Sciatic nerve (tissue), 2 donors: ENCODE measurements around the gene HVCN1. TPM values are rescaled to one million over a fixed set of nuclear protein-coding genes. Genes with fewer than 3 reads are reported as not detected.
"Not testable (repeated sequence)": the region's sequence is repeated elsewhere in the genome, so short reads cannot be mapped to it uniquely, and the experiment has no call there.

Experiments
- ATAC-seq: fragments of 200-7000 bp; cut with Tn5 transposase; one replicate; pipeline ENCODE4 v1.9.1; 2020; ENCODE audit warnings: mild to moderate bottlenecking, moderate library complexity
- DNase-seq: peaks from one replicate; pipeline ENCODE4 v3.0.0-alpha.2; 2020; ENCODE audit warnings: low spot score
- intact Hi-C: fragments of 100-400 bp; cut with DNase I; formaldehyde crosslinking; loops from one replicate; pipeline ENCODE4 v1.14.2; 2022
- total RNA-seq: library from RNA; stranded (reverse); fragmentation: NEBNext Ultra II Directional; extraction: Animal tissue kit (Norgen Biotek cat#: 25700); gene quantifications from one replicate; pipeline ENCODE4 v1.2.1, GENCODE V29; 2021
- donor health status: DM: no; HTN: no; CAD: no.
- donor health status: DM: no; HTN: no; CAD: no.

HVCN1 gene, protein sequence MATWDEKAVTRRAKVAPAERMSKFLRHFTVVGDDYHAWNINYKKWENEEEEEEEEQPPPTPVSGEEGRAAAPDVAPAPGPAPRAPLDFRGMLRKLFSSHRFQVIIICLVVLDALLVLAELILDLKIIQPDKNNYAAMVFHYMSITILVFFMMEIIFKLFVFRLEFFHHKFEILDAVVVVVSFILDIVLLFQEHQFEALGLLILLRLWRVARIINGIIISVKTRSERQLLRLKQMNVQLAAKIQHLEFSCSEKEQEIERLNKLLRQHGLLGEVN
- 7.5 TPM for total RNA-seq

DNA sequence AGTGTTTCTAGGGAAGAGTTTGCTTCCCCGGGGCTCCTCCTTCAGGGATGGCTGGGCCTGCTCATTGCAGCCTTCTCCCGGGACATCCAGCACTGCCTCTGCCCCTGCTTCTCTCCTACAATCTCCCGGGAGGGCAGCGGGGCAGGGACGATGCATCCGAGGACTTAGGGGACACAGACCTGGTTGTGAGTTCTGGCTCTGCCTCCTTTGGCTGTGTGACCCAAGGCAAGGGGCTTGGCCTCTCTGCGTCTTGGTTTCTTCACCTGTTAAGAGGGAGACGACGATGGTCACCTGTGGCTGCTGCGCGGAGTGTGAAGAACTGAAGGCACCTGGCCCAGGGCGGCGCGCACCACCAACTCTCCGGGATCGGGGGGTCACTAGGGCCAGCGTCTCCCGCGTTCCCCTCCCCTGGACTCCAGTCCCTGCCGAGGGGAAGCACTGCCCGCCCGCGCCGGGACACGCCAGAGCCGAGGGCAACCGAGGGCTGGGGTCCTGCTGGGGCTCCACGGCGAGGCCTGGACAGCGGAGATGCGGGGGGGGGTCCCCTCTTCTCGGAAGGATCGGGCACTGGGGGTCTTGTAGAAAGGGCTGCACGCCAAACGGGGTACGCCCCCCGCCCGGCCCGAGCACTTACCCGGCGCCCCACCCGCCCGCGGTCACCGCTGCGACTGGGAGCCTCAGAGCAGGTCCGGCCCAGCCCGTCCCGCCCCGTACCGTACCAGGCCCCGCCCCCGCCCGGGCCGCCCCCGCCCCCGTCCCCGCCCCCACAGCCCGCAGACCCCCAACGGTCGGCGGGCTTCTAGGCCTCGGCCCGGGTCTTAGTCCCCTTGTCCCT lies at the start of gene HVCN1:
HVCN1 (minus strand) TSS at position 670 of the 835 bp plus-strand sequence. CDS start 5,870 bp downstream, outside the sequence.
- intact Hi-C loops = no loop called here
- DNase-seq (peak; percentile 80), ATAC-seq (peak; percentile 89)

DNA sequence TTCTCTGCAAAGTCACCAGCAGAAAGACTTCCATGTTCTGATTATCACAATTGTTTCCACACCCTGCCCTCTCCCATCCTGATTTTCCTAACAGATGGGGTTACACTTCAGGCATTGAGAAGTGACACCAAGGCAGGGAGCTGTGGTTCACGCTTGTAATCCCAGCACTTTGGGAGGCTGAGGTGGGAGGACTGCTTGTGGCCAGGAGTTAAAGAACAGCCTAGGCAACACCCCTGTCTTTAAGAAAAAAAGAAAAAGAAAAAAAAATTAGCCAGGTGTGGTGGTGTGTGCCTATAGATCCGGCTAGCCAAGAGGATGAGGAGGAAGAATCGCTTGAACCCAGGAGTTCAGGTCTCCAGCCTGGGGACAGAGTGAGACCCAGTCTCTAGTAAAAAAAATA lies 48.6 kb upstream of the HVCN1 start:
- DNase-seq (no peak), ATAC-seq (no peak)
- intact Hi-C loops = no loop called here

DNA sequence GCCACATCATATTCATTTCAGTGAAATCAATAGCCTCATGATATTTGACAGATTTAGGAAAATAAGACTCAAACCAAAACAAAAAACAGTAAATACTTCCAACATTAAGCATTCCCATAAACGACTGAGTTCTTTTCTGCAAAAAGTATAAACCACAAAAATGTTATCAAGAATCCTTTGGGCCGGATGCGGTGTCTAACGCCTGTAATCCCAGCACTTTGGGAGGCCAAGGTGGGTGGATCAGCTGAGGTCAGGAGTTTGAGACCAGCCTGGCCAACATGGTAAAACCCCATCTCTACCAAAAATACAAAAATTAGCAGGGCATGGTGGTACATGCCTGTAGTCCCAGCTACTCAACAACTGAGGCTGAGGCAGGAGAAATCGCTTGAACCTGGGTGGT lies 48.1 kb upstream of the HVCN1 start:
- DNase-seq, ATAC-seq, intact Hi-C loops: not testable (repeated sequence)

DNA sequence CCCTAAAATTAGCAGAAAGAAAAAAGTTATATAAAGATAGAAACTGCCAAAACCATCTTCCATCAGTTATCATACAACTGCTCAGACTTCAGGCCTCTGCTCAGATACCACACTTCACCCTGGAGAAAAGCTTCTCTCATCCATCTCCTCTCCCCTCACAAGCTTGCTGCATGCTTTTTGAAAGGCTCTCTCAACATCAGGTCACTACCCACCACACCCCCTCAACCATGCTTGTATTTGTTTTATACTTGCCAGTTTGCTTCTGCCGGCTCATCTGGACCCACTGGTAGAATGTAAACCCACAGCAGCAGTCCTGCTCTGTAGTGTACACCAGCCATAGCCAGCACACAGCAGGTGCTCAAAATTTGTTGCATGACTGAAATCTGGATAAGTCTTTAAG lies 45.0 kb upstream of the HVCN1 start:
- intact Hi-C loops = no loop called here
- ATAC-seq (no peak), DNase-seq (no peak)

DNA sequence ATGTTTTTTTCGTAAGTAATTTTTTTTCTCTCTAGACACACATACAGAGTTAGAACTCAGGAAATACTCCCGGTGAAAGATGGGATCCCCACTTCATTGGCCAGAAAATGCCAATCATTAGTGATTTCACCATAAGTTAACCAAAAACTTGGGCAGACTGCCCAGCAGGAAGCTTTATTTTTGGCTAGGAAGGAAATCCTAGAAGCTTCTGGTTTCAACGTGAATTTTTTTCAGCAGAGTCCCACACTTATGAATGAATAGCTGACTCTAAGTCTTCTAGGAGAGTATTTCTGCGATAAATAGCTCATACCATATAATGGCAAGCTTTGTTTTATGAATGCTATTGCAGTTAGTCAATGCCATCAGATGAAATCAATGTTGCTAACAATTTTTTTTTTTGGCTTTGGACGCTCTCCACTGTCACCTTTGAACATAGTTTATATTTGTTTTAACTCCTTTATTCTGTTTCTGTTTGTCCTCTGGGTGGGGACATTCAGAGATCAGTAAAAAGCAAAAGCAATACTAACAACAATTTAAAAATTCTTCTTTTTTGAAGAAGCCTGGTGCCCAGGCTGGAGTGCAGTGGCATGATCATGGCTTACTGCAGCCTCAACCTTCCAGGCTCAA lies 44.3 kb upstream of the HVCN1 start:
- ATAC-seq (peak; percentile 44), DNase-seq (no peak)
- intact Hi-C loops = no loop called here

DNA sequence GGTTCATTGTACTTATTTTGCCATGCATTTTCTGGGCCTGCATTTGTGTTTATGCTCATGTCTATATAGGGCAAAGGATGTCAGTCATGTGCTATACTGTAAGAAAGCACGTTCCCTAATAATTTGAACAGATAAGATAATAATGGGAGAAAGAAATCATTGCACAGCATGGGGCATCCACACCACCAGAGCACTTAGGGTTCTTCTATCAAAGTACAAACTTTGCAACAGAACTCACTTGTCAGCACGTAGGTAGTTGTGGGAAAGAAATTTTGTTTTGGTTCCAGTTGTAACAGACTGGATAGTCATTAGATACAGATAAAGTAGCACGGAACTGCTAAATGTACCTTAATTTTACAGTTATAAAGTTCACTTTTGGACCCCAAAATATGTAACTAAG lies 43.7 kb upstream of the HVCN1 start:
- ATAC-seq = no peak
- intact Hi-C loops = no loop called here
- no peak for DNase-seq

DNA sequence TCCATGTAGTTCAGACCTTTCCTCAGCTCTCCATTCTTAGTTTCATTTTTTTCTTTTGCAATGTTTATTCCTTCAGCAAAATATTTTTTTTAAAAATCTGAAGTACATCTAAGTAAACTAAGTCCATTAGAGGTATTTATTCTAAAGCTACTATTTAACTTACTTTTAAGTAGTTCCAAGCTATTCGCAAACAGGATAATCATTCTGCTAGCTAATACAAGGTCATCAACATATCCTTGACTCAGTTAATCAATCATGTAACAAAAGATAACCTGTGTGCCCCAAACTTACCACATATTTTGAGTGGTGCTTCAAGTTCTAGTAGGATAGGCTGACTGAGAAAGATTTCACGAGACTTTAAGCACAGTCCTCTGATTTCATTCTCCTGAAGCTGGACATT lies 42.6 kb upstream of the HVCN1 start:
- no peak for DNase-seq
- no peak for ATAC-seq
- intact Hi-C loops = no loop called here

DNA sequence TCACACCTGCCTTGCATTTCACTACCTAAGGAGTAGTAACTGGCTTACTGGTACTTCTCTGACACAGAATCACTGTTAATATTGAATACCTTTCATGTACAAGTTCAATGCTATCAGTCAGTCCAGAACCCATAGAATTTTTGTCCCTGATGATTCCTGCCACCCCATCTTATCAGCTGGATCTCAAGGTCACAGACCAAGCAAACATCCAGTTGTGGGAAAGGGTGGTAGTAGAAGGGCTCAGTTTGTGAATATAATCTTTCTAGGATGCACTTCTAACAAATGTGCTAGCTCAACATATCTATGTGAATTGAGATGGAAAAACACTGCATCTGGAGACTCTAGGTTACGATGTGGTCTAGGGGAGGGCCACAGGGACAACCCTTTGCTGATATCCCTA lies 39.7 kb upstream of the HVCN1 start:
- ATAC-seq = no peak
- DNase-seq = no peak
- intact Hi-C loops = no loop called here

DNA sequence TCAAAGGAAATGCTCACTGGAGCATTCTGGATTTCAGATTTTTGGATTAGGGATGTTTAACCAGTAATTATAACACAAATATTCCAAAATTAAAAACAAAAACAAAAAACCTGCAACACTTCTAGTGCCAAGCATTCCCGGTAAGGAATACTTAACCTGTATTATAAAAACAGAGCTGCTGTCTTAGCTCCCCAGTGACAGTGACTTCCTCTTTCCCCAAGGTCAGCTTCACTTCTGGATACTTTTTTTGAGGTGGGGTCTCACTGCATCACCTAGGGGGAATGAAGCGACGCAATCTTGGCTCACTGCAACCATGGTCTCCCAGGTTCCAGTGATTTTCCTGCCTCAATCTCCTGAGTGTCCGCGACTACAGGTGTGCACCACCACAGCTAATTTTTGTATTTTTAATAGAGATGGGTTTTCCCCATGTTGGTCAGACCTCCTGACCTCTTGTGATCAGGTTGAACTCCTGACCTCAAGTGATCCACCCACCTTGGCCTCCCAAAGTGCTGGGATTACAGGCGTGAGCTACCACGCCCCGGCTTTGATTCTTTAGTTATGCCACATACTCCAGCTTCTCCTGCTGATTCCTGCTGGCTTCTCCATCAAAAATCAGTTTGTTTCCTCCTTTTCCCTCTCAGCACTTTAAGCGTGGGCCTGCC lies 37.9 kb upstream of the HVCN1 start:
- ATAC-seq (no peak), DNase-seq (no peak)
- intact Hi-C loops = no loop called here

DNA sequence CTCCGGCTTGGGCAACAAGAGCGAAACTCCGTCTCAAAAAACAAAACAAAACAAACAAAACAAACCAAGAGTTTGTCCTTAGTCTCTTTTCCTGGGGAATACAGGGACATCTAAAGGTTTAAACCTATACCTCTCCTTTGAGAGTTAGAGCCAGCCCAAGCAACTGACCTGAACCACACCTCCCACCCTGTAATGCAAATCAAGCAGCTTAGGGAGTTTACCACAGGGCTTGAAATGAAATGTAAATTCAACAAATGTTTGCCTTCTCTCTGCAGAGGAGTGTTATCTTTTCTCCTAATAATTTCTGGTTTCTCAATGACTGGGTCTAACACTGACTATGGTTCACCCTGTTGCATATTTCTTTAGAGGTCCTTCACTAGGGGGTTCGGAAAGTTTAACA lies 37.1 kb upstream of the HVCN1 start:
- intact Hi-C loops = no loop called here
- ATAC-seq (no peak), DNase-seq (no peak)

DNA sequence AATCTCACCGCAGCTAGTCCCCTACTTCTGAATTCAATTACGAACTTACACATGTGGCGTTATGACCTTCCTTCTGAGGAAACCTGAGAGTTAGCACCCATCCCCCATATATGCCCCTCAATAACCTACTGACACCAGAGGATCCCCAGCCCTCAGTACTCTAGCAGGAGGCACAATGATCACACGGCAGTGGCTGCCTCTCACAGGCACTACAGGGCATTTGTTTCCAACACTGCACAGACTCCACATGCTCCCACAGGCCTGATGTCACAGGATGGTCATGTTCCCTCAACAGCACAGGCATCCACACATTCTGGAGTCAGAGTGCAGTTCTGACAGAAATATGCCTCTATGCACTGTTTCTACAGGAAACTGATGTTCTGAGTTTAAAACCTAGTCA lies 36.4 kb upstream of the HVCN1 start:
- DNase-seq = no peak
- intact Hi-C loops = no loop called here
- no peak for ATAC-seq

DNA sequence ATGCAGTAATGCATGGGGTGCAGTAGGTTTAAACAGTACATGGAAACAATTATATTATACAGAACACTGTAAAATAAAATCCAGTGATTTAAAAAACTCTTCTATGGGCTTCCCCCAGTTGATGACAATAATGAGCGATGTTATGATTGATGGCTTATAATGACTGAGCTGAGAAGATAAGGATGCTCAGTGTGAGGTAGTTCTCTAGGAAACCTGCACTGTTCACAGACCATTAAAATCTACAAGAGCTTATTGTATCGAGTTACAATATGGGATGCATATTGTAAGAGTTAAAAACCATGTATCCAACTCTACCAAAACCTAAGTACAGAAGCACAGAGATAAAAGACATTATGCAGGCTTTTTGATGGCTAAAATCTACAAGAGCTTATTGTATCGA lies 34.0 kb upstream of the HVCN1 start:
- ATAC-seq, intact Hi-C loops, DNase-seq: not testable (repeated sequence)

DNA sequence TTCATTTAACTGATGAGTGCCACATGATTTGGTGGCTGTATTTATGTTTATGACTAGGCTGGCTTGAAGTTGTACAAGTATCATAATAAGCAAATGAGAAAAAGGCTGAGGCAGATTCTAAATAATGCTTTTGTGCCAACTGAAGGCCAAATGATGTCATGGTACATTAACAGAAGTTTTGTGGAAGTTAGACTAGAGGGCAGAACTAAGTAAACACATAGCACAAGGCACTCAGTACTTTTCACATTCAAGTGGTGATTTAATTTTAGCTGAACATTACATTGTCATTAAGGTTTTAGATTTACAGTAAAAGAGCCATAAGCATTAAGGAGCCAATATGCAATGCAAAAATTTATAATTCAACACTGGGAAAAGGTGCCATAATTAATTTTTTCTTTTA lies 32.7 kb upstream of the HVCN1 start:
- intact Hi-C loops = no loop called here
- ATAC-seq = no peak
- DNase-seq = no peak

DNA sequence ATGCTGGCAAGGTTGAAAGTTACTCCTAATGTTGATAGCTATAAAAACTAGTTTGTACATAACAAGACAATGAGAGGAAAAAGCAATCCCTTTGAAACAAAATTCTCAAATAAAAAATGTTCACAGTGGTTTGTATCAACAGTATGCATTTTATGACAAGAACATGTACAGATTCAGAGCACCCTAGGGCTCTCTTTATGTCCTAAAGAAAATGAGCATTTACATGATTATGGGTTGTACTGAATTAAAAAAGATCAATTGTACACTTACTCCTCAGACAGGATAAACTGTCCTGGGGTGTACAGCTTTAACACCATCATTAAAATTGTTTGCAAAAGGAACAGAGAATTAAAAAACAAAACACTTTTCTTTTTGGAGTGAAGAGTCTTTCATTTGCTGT lies 31.6 kb upstream of the HVCN1 start:
- no peak for DNase-seq
- ATAC-seq = no peak
- intact Hi-C loops = no loop called here

DNA sequence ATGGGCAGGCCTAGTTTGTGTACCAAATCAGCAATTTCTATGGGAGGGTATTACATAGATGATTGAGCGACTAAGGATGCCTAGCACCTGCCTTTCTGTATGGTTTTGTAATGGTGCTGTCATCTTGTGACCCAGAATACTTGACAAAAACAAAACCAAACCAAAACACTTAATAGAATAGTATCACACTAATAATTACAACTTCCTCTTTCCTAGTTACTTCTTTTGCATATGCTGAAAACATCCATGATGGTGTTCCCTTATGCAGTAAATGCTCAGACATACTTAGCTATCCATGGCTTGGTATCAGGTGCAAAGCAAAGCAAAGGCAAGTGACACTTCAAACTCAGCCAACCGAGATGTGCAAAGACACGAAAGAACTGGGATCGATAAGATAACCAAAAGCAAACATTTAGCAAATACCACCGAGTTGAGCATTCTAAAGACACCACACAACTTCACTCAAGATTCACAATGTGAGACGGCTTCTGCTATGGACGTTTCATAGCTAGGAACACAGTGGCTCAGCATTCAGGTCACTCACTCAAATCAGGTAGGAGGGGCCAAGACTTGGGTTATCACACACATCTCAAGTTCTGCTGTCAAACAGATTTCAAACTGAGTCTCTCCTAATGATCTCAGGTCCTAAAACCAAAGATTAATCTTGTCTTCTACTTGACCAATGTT lies 29.4 kb upstream of the HVCN1 start:
- no peak for ATAC-seq
- DNase-seq = no peak
- intact Hi-C loops = no loop called here

DNA sequence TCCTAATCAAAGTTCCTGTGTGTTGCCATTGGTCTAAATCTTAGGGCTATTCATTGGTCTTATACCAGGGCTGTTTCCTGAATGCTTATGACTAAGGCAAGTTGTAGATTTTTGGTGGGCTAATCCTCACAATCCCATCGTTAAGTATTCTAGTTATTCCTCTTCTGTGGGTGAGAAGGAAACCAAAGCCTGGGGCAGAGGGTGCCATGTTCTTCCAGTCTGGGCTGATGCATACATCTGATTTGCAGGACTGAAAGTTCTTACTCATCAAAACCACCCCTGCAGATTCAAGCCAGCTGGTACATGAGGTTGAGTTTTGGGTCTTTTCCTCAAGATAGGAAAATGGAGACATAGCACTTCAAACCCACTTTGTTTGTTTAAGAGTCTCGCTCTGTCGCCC lies 28.1 kb upstream of the HVCN1 start:
- DNase-seq = no peak
- no peak for ATAC-seq
- intact Hi-C loops = no loop called here

DNA sequence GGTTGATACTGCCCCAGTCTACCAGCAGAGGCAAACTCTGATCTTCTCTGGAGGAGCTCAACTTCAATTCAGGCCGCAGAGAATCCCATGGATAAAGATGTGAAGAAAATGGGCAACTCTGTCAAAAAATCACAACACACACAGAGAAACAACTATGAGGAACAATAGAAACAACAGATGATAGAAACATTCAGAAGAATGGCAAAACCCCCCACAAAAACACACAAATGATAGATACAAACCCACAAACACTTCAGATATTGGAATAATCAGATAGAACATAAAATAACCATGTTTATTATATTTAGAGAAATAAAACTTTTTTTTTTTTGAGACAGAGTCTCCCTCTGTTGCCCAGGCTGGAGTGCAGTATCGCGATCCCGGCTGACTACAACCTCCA lies 20.0 kb upstream of the HVCN1 start:
- intact Hi-C loops = no loop called here
- ATAC-seq (no peak), DNase-seq (no peak)

DNA sequence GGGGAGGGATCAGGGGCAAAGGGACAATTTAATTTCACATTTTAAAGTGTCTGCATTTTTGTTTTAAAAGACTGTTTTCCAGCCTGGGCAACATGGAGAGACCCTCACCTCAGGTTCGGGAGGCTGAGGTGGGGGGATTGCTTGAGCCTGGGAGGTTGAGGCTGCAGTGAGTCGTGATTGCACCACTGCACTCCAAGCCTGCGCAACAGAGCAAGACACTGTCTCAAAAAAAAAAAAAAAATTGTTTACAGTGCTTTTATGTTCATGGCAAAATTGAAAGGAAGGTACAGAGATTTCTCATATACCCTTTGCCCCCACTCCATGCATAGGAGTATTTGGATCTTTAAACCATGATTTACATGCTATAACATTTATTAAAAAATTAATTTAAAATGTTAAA lies 16.4 kb upstream of the HVCN1 start:
- ATAC-seq (no peak), DNase-seq (no peak)
- intact Hi-C loops = no loop called here

DNA sequence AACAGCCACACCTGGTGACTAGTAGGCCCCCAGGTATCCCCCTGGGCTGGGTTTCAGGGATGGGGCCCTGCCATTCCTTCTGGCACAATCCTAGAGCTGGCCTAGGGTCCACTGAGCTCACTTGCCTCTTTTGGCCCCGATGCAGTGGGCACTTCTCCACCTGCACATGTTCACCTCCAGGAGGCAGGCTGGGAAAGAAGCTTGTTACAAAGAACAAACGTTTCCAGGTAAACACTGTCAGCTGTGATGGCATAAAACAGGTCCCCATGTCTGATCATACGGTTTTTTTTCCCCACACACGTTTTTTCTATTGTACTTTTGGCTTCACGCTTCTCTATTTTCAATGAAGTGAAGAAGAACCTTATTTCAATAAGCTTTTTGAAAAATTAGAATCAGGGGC lies 15.8 kb upstream of the HVCN1 start:
- ATAC-seq (no peak), DNase-seq (no peak)
- intact Hi-C loops = no loop called here
